ENCODE data around the gene TM2D1.
"Not testable (repeated sequence)": the region's sequence is repeated elsewhere in the genome, so short reads cannot be mapped to it uniquely, and the experiment has no call there.

TM2D1 gene

DNA sequence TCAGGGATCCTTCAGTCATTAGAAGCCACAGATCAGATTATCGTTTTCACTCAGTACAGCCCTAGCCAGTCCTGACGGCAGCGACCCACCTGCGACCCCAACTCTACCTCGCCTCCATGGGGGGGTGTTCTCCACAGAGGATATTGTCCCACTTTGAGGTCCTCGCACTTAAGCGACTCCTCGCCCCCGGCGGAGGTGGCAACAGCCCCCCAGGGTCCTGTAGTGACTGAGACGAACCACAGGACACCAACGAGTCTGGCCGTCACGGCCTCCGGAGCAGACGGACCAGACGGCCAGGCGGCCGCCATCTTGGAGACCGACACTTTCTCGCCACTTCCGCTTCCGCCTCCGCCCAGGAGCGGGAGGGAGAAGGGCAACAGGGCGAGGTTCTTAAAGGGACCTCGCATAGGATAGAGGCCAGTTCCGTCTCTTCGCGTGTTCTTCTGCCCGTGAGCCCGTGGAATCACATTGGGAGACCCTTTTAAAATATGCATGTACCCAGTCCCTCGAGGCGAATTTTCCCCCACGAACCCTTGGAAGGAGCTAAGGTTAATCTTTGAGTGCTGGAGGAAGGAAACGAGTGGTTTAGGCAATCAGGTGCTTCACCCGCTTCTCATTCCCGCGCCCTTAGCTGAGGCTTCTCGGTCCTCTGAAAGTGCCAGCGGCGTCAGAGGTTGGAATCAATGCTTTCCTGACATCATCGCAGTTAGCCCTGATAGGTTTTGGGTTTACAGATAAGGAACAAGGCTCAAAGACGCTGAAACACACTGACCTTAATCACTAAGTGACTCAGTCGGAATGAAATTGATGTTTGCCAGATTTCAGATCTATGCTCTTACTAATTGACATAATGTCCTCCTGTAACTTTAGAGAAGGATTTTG is at the start of gene TM2D1:
Gene TM2D1 (minus strand): TSS at position 329 of the 882 bp plus-strand sequence. CDS start 21 bp downstream, at position 308.
- DNase-seq: peak; percentile 87

DNA sequence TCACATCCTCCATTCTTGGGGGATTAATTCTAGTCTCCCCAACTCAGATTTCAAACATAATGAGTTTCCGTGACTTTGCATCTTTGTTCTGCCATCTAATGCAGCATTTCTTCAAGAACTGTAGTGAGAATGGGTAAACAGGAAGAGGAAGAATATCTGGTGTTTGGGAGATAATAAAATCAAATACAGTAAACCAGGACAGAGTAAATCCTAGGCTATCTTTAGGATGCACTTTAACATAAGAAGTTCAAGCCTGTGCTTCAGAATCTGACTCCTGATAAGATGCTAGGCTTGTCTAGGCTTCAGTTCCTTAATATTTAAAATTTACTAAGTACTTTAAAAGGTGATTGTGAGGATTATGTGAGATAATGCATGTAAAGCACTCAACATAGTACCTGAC is 45.2 kb upstream of the TM2D1 start:
- no peak for DNase-seq

DNA sequence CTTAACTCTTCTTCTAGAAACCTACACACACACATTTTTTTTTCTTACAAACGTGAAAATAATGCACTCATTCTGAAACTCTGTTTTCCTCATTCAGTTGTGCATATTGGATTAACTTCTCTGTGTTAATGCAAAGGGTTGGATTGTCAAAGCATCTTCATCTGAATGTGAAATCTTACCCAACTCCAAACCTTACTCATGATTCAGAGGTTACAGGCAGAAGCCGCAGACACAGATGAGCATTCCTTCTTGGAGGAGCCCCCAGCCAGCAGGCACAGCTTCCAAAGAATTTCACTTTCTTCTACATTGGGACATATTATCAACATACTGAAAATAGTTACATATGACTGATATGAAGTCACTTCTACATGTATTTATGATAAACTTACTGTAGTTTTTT is 33.0 kb upstream of the TM2D1 start:
- no peak for DNase-seq

DNA sequence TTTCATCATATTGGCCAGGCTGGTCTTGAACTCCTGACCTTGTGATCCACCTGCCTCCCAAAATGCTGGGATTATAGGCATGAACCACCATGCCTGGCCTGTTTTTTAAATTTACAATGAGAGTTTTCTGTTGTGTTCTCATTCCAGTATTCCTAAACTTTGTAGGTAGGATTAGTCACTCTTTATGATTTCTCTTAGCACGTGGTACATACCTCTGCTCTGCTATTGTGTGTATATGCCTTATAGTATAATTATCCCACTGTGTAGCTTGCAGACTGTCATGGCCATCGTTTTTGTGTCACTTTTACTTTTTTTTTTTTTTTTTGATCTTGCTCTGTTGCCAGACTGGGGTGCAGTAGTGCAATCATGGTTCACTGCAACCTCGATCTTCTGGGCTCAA is 31.8 kb upstream of the TM2D1 start:
- no peak for DNase-seq

DNA sequence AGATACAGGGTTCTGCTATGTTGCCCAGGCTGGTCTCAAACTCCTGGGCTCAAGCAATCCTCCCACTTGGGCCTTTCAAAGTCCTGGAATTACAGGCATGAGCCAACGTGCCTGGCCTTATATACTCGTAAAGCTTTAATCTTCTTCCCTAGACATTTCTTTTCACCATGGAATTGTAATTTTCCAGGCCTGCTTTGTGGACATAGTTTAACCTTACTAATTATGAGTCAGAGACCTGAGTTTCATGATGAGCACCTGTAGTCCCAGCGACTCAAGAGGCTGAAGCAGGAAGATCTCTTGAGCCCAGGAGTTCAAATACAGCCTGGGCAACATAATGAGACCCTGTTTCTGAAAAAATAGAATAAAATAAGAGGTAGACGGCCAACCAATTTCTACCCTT is 29.6 kb upstream of the TM2D1 start:
- no peak for DNase-seq

DNA sequence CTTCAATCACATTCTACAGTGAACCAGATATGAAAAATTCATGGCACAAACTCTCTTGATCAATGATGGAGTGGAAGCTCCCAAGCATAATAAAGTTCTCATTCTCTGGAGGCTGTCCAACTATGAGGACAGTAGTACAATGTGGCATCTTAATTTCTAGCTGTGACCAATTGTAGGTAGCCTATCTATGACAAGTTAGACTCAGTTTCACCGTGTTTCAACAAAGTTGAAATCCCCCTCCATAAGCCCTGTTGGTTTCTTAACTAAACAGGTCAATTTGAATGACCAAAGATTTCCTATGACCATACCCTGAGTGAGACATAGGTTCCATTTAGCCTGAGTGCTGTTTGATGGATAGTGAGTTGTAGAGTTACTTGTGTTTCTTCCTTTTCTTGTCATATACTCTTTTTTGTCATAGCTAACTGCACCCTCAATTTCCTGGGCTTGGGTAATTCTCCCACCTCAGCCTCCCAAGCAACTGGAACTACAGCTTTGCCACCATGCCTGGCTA is 29.1 kb upstream of the TM2D1 start:
- DNase-seq: no peak

DNA sequence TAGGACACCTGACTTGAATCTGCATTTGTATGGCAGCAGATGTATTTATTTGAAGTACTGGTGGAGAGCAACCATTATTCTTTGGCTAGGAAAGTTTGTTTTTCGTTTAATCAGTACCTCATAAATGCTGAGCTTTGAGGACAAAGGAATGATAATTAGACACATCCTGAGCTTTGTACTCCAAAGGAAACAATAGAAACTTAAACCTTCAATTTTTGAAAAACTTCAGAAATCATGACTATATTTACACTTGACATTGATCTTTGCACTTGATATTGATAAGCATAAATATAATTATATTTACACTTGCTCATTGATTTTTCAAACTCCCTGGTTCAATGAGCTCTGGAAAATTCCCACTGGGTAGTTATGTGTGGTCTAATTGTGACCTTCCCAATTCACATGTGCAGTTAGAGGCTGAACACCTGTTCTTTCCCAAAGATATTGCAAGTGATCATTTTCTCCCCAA is 28.0 kb upstream of the TM2D1 start:
- DNase-seq: no peak

DNA sequence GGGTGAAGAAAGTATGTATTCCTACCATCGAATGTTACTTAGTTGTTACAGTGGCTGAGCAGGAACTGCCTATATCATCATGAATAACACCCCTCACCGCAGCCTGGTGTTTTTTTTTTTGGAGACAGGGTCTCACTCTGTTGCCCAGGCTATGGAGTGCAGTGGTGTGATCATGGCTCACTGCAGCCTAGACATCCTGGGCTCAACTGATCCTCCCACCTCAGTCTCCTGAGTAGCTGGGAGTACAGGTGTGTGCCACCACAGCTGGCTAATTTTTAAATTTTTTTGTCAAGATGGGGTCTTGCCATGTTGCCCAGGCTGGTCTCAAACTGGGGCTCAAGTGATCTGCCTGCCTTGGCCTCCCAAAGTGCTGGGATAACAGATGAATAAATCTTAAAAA is 24.6 kb upstream of the TM2D1 start:
- no peak for DNase-seq

DNA sequence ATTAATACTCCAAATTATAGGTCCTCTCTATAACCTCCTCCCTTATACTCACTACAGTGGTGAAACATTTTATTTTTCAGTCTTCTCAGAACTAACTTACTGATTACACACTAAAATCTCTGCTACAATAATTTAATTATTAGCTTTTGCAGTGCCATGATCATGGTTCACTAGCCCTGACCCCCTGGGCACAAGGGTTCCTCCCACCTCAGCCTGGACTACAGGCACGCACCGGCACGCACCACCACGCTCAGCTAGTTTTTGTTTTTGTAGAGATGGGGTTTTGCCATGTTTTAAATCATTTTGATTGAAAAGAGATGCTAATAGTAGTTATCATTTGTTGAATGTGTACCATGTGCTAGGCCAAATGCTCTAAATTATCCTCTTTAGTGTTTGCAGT is 23.6 kb upstream of the TM2D1 start:
- DNase-seq: no peak

DNA sequence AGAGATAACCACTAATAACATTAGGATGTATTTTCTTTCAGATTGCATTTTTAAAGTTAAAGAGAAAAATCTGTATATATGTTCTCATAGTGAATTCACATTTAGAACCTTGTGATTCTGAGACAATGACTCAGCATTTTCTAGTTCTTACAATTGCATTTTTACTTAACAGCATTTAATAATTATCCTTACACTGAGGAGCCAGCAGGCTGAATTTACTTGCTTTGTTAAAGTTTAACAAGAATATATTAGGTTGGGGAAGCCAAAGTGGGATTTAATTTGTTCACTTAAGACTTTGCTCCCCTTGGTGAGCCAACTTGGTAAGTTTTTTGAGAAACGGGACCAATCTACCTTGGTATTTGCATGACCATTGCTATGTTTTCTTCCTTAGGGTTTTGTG is 21.9 kb upstream of the TM2D1 start:
- no peak for DNase-seq

DNA sequence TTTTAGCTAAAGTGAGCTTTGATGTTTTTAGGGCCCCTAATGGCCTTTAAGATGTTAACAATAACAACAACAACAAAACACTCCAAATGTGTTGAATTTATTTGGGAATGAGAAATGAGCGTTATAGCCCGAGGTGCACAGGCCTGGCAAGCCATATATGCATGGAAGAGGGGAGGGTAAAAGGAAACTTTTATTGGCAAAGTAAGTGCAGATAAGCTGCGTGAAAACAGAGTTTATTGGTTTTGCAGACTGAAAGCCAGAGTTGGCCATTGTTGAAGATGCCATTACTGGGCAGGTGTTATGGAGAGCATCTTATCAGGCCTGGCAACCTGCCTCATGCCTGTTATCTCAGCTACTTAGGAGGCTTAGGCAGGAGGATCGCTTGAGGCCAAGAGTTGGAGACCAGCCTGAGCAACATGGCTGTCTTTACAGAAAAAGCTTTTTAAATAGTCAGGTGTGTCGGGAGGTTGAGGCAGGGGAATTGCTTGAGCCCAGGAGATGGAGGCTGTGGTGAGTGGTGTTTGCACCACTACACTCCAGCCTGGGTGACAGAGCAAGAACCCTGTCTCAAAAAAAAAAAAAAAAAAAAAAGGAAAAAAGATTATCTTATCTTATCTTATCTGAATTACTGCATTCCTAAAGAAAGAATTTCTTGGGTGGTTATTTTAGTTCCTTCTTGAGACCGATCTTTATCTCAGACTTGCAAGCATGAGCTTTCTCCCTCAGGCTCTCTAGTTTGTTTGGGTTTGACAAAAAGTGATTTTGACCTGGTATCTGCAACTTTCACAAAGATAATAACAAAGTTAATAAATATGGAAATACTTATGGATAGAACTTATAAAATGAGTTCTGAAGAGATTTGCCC is 19.0 kb upstream of the TM2D1 start:
- no peak for DNase-seq

DNA sequence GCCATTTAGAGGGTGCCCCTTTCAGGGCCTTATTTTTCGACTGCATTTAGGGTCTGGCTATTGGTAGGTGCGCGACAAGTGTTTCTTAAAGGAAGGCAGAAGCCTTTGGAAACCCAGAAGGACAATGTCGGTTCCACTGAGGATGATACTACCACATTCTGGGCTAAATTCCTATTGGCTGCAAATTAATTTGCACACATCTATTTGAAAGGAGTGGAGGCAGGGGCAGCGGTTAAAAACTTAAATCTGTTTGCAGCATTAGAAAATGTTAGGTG is 18.4 kb upstream of the TM2D1 start:
- no peak for DNase-seq

DNA sequence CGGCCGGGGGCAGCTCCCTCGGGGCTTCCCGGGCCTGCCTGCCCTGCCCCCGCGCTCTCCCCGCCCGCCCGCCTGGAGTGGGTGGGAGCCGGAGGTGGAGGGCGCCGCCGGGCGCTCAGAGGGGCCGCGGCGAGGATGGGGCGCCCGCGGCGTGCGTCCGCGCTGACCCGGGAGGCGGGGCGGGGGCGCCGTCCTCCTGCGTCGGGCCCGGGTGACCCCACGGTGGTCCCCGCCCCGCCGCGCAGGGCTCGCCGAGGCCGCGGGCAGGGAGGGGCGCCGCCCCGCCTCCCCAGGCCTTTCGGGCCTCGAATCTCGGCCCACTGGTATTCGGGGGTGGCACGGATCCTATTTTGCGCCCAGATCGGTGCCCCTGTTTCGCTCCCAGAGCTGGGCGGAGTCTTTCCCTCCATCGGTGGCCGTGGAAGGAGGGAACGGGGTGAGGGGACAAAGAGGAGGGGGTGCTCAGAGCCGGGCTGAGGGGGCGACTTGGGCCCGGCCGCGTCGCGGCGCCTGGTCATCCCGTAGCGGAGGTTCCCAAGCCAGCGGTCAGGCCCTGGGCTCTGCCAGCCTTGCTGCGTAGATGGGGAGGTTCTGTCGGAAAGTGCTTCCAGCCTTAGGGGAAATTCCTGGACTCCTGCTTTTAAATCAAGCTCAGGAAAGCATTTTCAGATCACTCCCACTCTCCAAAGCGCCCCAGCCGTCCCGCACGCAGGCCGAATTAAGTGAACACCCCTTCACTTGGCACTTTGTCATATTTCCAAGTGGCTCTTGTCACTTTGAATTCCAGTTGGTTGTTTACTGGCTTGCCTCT is 17.9 kb upstream of the TM2D1 start:
- DNase-seq: no peak

DNA sequence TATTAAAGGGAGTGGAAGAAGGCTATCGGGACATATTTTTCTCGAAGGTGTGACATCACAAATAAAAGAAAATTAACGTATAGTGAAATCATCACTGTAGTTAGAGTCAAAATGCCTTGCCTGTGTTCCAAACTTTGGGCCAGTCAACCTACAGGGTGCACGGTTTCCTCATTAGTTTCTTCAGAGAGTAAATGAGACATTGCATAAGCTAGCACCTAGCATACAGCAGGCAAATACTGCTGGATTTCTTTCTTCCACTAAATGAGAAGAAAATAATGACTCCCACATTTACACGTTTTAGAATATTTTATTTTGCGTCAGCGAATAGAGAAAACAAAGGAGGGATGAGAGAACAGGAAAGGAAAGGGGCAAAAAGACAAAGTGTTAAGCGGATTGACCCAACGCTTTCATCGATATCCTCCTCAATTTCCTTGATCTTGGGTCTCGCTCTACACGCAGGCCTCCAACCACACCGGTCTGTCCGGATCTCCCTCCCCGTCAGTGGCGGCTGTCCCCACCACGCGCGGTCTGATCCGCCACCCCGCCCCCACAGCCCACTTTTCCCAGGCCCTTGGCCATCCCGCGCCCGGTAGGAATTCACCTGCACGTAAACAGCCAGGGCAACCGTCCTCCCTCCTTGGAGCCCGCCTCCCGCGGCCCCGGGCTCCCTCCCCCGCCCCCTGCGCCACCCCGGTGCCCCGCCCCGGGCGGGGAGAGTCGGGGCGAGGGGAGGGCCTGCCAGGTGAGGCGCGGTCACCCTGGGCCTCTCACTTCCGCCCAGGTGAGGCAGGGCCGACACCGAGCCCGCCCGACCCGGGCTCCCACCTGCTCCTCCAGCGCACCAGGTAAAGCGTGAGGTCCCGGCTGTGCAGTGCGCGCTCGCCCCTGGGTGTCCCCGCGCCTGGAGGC is 17.0 kb upstream of the TM2D1 start, which contains the start of gene PATJ:
Gene PATJ (plus strand): TSS at position 770 of the 909 bp plus-strand sequence. CDS start 20,413 bp downstream, outside the sequence.
- DNase-seq: peak; percentile 66

DNA sequence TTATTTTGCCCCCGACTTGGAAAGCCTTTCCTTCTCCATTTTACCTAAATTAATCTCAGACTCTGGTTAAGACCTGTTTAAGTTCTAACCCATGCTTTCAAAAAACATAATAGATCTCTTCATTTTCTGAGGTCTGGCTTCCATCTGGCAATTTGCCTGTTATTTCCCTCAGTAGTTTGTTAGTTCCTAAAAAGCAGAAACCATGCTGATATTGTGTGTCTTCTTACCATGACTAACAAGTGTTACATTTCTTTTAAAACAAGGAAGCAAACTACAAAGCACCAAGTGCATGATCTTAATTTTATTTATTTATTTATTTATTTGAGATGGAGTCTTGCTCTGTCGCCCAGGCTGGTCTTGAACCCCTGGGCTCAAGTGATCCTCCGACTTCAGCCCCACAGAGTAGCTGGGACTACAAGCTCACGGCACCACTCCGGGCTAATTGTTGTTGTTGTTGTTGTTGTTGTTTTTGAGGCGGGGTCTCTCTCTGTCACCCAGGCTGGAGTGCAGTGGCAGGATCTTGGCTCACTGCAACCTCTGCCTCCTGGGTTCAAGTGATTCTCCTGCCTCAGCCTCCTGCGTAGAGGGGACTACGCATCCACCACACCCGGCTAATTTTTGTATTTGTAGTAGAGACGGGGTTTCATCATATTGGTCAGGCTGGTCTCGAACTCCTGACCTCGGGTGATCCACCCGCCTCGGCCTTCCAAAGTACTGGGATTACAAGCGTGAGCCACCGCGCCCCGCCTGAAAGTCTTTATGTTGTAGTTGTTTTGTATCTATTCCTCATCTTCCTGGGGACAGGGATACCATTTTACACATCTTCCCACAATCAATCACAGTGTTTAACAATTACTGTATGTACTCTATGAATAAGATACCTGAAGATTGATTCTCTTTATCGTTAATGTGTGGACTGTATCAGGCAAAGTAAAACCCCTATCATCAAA is 16.1 kb upstream of the TM2D1 start:
- no peak for DNase-seq

DNA sequence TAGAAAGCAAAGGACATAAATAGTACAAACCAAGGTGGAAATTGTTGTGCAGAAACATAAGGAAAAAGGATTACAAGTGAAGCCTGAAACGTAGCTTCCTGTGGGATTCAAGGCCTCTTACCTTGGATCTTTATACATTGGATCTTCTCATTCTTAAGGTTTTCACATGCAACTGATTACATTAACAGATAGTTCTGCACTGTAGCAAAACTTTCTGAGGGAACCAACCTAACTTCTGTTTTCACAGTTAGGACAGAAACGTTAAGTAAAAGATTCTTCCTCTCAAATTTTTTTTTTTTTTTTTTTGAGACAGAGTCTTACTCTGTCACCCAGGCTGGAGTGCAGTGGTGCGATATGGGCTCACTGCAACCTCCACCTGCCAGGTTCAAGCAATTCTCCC is 7.8 kb upstream of the TM2D1 start:
- no peak for DNase-seq

DNA sequence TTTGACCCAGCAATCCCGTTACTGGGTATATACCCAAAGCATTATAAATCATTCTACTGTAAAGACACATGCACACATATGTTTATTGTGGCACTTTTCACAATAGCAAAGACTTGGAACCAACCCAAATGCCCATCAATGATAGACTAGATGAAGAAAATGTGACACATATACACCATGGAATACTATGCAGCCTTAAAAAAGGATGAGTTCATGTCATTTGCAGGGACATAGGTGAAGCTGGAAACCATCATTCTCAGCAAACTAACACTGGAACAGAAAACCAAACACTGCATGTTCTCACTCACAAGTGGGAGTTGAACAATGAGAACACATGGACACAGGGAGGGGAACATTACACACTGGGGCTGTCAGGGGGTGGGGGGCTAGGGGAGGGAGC is 5.7 kb upstream of the TM2D1 start:
- not testable (repeated sequence) for DNase-seq

DNA sequence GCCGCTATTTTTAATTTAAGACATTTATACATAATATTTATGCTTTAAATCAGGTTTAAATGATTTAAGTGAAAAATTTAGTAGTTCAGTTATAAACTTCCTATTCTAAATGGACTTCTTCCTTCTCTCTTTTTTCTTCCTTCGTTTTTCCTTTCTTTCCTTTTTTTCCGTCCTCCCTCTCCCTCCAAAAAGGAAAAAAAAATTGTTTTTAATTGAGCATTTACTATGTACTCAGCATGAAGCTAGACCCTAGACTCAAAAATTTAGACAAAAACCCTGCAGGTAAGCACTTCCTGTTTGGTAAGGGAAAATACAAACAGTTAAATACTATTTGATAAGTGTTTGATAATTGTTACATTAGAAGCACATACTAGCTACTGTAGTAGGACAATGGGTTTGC is 2.6 kb upstream of the TM2D1 start:
- DNase-seq: no peak

DNA sequence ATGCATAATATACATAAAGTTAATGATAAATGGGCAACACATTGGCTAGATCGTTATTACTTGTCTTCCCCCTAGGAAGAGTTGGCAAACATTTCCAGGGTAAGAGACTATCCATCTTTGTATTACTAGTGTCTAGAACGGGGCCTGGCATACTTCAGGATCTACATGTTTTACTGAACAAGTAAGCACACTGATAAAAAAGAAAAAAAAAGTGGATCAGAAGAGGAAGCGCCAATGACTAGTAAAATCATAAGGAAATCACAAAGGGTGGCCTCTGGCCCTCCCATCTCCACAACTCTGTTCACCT is 482 bp downstream of the TM2D1 start:
- no peak for DNase-seq

DNA sequence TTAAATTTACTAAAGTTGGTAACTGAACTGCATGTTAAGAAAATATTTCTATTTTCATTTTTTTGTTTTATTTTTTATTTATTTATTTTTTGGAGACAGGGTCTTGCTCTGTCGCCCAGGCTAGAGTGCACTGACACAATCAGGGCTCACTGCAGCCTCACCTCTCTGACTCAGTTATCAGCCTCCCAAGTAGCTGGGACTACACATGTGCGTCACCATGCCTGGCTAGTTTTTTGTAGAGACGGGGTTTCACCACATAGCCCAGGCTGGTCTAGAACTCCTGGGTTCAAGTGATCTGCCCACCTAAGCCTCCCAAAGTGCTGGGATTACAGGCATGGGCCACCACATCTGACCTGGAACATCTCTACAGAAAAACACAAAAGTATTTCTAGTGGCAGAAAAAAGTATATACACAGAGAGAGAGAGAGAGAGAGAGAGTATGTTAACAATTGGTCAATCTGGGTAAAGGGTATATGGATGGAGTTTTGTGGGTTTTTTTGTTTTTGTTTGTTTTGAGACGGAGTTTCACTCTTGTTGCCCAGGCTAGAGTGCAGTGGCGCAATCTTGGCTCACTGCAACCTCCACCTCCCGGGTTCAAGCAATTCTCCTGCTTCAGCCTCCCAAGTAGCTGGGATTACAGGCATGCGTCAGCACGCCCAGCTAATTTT is 5.8 kb downstream of the TM2D1 start:
- DNase-seq: not testable (repeated sequence)

All from CD4-positive, alpha-beta T cell treated with Interleukin-15 for 1 hour (primary cell).